Adipose tissue (tissue), 3 donors: Measurements from ENCODE around the gene LAMA2. TPM values are rescaled to one million over a fixed set of nuclear protein-coding genes. Genes with fewer than 3 reads are reported as not detected.

Source experiments
- H3K27ac ChIP-seq: one replicate; pipeline ENCODE4 v1.5.1; 2013; ENCODE audit warnings: low read depth, low read length
- WGBS, 3 donors: extraction: QIAGEN DNeasy Blood & Tissue Kit; methylation state at CpG; one replicate each; pipeline ENCODE4 v1.1.7; 2013; 5-methylcytosine and 5-hydroxymethylcytosine counted together
- polyA plus RNA-seq, 3 donors: library from polyadenylated mRNA; stranded (reverse); fragments of 200-250 nt; gene quantifications; one replicate each; pipeline ENCODE4 v1.2.3, GENCODE V29; 2013
- donor health status: healthy with polysubstance abuse.
- donor health status: Bipolar disorder and iron deficiency.
- donor health status: healthy.

Gene LAMA2
- polyA plus RNA-seq, 3 donors: 9.7 to 36.0 (median 26.0) TPM

GRCh38 chr6:128990915-128991314 lies 108.0 kb downstream of the LAMA2 start:
- H3K27ac ChIP-seq: no peak overlapping the region
- 62 to 87% (median 85%) methylated on average over 8 of the region's 8 CpGs for WGBS, 3 donors

- 80 to 92% (median 89%) methylated on average over 4 of the region's 4 CpGs for WGBS, 3 donors
- H3K27ac ChIP-seq: no peak overlapping the region
Observed at GRCh38 chr6:128993166-128993565, 110.2 kb downstream of the LAMA2 start.

GRCh38 chr6:128997880-128998279 lies 114.9 kb downstream of the LAMA2 start:
- 78 to 93% (median 82%) methylated on average over 5 of the region's 5 CpGs for WGBS, 3 donors
- H3K27ac ChIP-seq: no peak overlapping the region

DNA sequence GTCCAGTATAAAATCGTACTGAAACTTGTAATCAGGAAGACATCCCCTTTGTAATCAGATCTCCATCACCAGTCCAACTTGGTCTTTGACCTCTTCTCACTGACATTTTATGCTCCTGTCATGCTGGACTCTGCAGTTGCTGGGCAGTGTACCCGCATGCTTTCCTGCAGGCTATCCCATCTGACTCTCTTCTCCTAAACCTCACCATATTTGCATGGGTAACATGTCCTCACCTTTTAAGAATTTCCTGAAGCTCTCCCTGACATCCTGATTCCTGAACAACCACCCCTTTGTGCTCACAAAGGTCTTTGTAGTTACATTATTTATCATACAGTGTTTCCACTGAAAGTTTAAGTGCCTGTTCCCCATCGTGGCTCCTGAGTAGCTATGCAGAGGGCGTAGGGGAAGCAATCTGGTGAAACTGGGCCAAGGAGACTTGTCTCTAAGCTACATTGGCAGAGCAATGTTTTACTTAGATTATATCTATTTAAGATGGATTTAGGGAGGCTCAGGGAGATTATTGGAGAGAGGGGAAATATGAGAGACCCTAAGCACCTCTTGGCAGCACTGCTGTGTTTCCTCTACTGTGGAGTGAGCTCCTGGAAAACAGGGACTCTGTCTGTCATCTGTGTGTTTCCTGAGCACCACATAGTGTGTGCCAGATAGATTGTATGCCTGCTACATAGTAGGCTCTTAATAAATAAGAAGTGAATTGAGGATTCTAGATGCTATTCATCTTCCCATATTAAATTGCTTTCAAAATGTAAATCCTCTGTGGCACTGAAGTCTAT lies 124.0 kb downstream of the LAMA2 start:
- WGBS, 3 donors: 25 to 56% (median 49%) methylated on average over 4 of the region's 4 CpGs
- no peak overlapping the region for H3K27ac ChIP-seq

DNA sequence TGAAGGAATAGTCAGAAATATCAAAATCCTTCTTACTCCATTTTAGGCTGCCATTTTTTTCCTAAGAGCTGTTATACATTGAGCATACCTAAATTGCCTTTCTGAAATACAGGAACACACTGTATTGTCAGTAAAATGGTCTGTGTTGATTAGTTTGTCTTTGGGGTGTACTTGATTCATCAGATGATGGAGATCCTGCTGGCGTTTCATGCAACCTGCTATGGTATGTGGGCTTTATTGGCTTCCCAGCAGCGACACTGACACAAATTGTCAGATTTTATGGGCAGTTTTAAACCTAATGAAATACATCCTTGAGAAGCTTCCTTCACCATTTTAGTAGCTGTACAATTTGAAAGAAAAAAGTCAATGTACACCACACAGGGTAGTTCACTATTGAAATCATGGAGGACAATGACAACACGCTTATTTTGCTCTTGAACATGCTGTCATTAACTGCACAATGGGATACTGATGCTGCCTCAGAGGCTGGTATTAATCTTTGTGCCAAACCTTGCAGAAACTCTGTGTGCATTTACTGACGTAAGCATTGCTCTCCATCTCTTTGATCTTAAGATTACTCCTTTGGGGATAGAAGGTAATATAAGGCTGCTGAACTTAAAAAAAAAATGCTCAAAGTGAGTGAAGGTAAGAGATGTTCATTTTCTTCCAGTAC lies 124.9 kb downstream of the LAMA2 start:
- WGBS, 3 donors: 61 to 80% (median 79%) methylated on average over 4 of the region's 4 CpGs
- no peak overlapping the region for H3K27ac ChIP-seq

DNA sequence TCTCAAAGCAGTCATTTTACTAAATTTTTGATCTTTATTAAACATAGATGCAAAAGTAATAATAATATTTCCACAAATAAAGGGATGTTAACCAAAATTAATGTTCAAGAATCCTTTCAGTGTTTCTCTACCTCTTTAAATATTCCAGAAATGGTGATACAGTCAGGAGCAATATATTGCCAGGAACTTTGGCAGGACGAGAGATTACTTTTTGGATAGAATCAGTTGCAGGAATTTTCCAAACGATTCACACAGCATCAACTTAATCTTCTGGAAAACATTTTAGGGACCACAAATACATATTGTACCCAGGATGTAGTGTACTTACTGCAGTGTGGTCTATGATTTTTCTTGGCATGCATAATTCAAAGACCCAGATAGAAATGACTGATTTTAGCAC lies 125.7 kb downstream of the LAMA2 start:
- H3K27ac ChIP-seq: no peak overlapping the region
- 53 to 57% (median 54%) methylated on average over 2 of the region's 2 CpGs for WGBS, 3 donors

GRCh38 chr6:129009851-129010250 lies 126.9 kb downstream of the LAMA2 start:
- 74 to 76% (median 75%) methylated on average over 1 of the region's 1 CpG for WGBS, 3 donors

GRCh38 chr6:129014302-129014701 lies 131.4 kb downstream of the LAMA2 start:
- H3K27ac ChIP-seq: no peak overlapping the region
- WGBS, 3 donors: 71 to 88% (median 86%) methylated on average over 2 of the region's 2 CpGs

More at GRCh38 chr6:129009851-129010250, 126.9 kb downstream of the LAMA2 start:
- no peak overlapping the region for H3K27ac ChIP-seq

- H3K27ac ChIP-seq: no peak overlapping the region
- WGBS, 3 donors: 34 to 47% (median 39%) methylated on average over 3 of the region's 3 CpGs
Observed at GRCh38 chr6:129015721-129016120, 132.8 kb downstream of the LAMA2 start.

GRCh38 chr6:129016844-129017243 lies 133.9 kb downstream of the LAMA2 start:
- no peak overlapping the region for H3K27ac ChIP-seq
- 73 to 87% (median 86%) methylated on average over 3 of the region's 3 CpGs for WGBS, 3 donors

DNA sequence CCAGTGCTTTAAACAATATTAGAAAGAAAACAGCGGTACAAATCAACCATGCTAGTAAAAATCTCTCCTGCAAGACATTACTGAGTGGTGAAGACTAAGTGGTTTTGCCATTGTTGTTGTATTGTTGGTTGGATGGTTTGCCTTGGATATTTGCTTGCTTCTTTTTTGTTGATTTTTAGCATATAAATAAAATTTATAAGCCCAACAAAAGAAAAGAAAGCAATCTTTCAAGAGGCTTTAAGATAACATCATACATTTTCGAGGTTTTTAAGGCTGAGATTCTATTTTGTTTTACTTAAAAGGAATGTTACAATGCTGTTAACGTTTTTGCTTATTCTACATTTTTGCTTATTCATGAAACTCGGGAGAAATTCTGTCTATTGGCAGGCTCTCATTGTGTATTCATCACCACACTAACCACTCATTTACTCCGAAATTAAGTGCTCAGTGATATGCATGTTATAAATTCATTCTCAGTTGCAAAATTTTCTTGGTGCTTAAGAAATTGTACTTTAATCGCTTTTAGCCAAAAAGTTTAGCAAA lies 139.1 kb downstream of the LAMA2 start:
- 70 to 87% (median 79%) methylated on average over 6 of the region's 6 CpGs for WGBS, 3 donors
- no peak overlapping the region for H3K27ac ChIP-seq

- WGBS, 3 donors: 50 to 69% (median 68%) methylated on average over 1 of the region's 1 CpG
- H3K27ac ChIP-seq: no peak overlapping the region
Observed at GRCh38 chr6:129026601-129027000, 143.7 kb downstream of the LAMA2 start.

DNA sequence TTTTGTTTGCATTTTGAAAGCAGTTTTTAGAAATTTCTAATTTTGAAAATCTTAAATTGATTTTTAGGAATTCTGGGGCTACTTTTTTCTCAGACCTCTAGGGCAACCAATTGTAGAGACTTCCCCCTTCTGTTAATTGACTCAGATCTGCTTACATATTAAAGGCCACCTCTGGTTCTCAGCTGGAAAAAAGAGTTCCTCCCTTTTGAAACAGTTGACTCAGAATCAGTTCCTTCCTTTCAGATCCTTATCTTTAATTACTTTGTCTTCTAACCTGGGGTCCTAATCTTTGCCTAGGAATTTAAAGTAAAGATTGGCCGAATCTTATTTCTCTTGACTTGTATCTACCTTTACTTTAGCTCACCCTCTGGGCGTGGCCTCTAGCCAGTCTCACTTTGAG lies 146.8 kb downstream of the LAMA2 start:
- WGBS, 3 donors: 45 to 85% (median 79%) methylated on average over 2 of the region's 2 CpGs
- no peak overlapping the region for H3K27ac ChIP-seq

DNA sequence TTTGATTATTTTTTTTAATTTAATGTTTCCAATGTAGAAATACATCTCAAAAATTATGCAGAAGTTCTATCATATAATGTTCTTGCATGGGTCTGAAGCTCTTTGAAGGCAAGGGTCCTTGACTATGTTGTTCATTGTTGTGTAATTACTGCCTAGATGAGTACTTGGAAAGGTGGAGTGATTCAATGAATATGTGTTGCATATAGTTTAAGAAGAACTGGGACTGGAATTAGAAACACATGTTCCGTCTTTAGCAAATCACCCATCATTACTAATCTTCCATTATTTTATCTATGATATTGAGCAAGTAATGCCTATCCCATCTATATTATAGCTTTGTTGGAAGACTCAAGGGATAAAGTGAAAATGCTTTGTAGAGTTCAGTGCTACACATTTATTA lies 147.3 kb downstream of the LAMA2 start:
- 81 to 94% (median 86%) methylated on average over 1 of the region's 1 CpG for WGBS, 3 donors
- H3K27ac ChIP-seq: no peak overlapping the region

DNA sequence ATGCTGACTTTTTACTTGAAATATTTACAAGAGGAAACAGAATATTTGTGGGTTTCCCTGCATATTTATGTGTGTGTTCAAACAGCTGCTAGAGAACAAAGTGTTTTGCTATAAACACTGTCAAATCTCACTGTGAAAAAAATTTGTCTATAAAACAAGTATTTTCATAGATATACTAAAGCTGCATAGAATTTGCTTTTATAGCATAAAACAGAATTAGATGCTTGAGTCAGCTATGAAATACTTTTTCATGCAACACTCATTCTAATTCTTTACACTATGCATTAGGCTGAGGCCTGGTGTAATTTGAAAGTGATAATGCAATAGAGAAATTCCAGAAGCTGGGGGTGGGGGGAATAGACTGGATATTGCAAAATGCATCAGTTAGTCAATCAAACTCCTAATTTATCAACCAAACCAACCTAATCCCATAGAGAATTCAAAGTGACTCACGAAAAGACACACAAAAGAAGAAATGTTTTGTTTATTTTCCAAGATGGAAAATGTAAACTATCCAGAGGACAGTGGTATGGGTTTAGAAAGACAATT lies 148.2 kb downstream of the LAMA2 start:
- no peak overlapping the region for H3K27ac ChIP-seq
- WGBS, 3 donors: 42 to 67% (median 61%) methylated on average over 1 of the region's 1 CpG

GRCh38 chr6:129032602-129033001 lies 149.7 kb downstream of the LAMA2 start:
- no peak overlapping the region for H3K27ac ChIP-seq
- 63 to 76% (median 69%) methylated on average over 6 of the region's 6 CpGs for WGBS, 3 donors

DNA sequence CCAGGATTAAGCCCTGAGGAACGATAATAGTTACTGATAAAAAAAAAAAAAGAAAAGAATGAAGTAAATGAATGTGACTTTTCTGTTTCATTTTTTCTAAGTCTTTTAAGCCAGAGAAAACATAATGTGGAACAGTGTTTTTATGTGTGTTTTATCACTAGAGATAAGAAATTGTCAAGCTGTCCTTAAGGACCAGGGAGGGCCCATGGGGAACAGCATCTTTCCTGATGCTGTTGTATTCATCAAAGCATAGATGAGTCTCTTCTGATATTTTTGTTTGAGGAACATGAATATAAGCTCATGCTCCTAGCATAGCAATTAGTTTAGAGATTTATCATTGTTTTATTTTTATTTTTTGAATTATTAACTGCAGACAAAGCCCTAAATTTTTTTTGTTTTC lies 150.2 kb downstream of the LAMA2 start:
- 60 to 81% (median 70%) methylated on average over 1 of the region's 1 CpG for WGBS, 3 donors
- H3K27ac ChIP-seq: no peak overlapping the region

DNA sequence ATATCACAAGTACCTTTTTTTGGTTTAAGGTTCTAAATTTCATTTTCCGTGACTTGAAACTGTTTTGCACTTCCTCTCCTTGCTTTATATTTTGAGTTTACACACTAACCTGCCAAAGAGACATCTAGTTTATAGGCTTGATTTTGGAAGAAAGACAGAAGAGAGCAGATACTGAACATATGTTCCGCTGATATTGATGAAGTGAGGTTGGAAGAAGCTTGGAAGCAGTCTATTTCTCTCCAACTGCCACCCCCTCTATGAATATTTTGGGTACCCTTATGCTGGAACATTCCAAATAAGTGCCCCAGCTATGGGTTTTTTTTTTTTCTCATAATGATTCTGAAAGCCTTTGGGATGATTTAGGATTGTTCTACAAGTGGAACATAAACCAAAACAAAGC lies 150.6 kb downstream of the LAMA2 start:
- WGBS, 3 donors: 83 to 84% (median 84%) methylated on average over 2 of the region's 2 CpGs
- no peak overlapping the region for H3K27ac ChIP-seq

GRCh38 chr6:129041563-129041962 lies 158.6 kb downstream of the LAMA2 start:
- 58 to 77% (median 67%) methylated on average over 2 of the region's 2 CpGs for WGBS, 3 donors

More at GRCh38 chr6:129041563-129041962, 158.6 kb downstream of the LAMA2 start:
- no peak overlapping the region for H3K27ac ChIP-seq
